Naive thymus-derived CD4-positive, alpha-beta T cell (primary cell): ENCODE results near the gene ZNF211. TPM values are rescaled to one million over a fixed set of nuclear protein-coding genes. Genes with fewer than 3 reads are reported as not detected.
A peak's percentile ranks its signal among the peaks of the same experiment; 100 is the strongest.

ENCODE experiments used
- ATAC-seq: fragments of 150-1000 bp; cut with Tn5 transposase; 2 replicates; pipeline ENCODE4 v1.10.0; 2021; ENCODE audit warnings: mild to moderate bottlenecking, moderate library complexity
- CTCF ChIA-PET: fragments of 350-600 bp; sonication (Branson Sonifier 250); formaldehyde crosslinking; loops from one replicate; lab custom pipeline; 2021; ENCODE audit warnings: antibody characterized with exemption; lab: Charles Lee
- POLR2A ChIA-PET: fragments of 350-600 bp; sonication (Branson Sonifier 250); formaldehyde crosslinking; loops from one replicate; lab custom pipeline; 2021; ENCODE audit warnings: antibody characterized with exemption, inconsistent platforms; lab: Charles Lee
- DNase-seq, 9 donors: peaks; one replicate each; pipeline versions ENCODE4 v3.0.0 to v3.0.0-alpha.2; 2020 to 2022; ENCODE audit warnings: mixed read lengths in 1 of 9
- H3K27ac ChIP-seq: one replicate; pipeline ENCODE4 v1.7.0; 2013; ENCODE audit warnings: mild to moderate bottlenecking, low read depth, low read length, moderate library complexity
- H3K27me3 ChIP-seq, 2 donors: one replicate each; pipeline ENCODE4 v1.7.0; 2013; ENCODE audit warnings: low read length in 2 of 2, mild to moderate bottlenecking in 2 of 2, moderate library complexity in 2 of 2; ENCODE audit not compliant: control insufficient read depth in 2 of 2, insufficient read depth in 2 of 2
- H3K36me3 ChIP-seq, 3 experiments: 1 replicate in 2 of 3; 2 replicates in 1 of 3; pipeline ENCODE4 v1.7.0; 2013; ENCODE audit warnings: low read length in 3 of 3, mild to moderate bottlenecking in 3 of 3, moderate library complexity in 1 of 3; ENCODE audit not compliant: insufficient read depth in 3 of 3, control insufficient read depth in 2 of 3
- H3K4me1 ChIP-seq, 2 donors: one replicate each; pipeline ENCODE4 v1.7.0; 2013; ENCODE audit warnings: low read length in 2 of 2, mild to moderate bottlenecking in 2 of 2, moderate library complexity in 1 of 2; ENCODE audit not compliant: control insufficient read depth in 2 of 2, insufficient read depth in 2 of 2
- H3K4me3 ChIP-seq: 2 replicates; pipeline ENCODE4 v1.7.0; 2013; ENCODE audit warnings: mild to moderate bottlenecking, low read length
- H3K9me3 ChIP-seq, 3 experiments: 1 replicate in 2 of 3; 2 replicates in 1 of 3; pipeline ENCODE4 v1.7.0; 2013; ENCODE audit warnings: low read length in 3 of 3; ENCODE audit not compliant: control insufficient read depth in 2 of 3
- H3K27ac Mint-ChIP-seq, 9 donors: one replicate each; pipeline ENCODE4 v1.8.0; 2020 to 2022; ENCODE audit warnings: mixed read lengths in 9 of 9, mild to moderate bottlenecking in 8 of 9, moderate library complexity in 5 of 9, inconsistent platforms in 2 of 9
- H3K27me3 Mint-ChIP-seq, 5 donors: one replicate each; pipeline ENCODE4 v1.8.0; 2021 to 2022; ENCODE audit warnings: mixed read lengths in 5 of 5, mild to moderate bottlenecking in 1 of 5
- H3K36me3 Mint-ChIP-seq, 5 donors: one replicate each; pipeline ENCODE4 v1.8.0; 2020 to 2022; ENCODE audit warnings: mixed read lengths in 5 of 5, mild to moderate bottlenecking in 3 of 5, inconsistent platforms in 1 of 5
- H3K4me1 Mint-ChIP-seq, 7 donors: one replicate each; pipeline ENCODE4 v1.8.0; 2020 to 2022; ENCODE audit warnings: mixed read lengths in 7 of 7, mild to moderate bottlenecking in 3 of 7, inconsistent platforms in 1 of 7
- H3K4me3 Mint-ChIP-seq, 10 donors: one replicate each; pipeline ENCODE4 v1.8.0; 2020 to 2022; ENCODE audit warnings: mild to moderate bottlenecking in 10 of 10, mixed read lengths in 10 of 10, moderate library complexity in 6 of 10, inconsistent platforms in 2 of 10
- H3K9me3 Mint-ChIP-seq, 11 donors: one replicate each; pipeline ENCODE4 v1.8.0; 2020 to 2022; ENCODE audit warnings: mixed read lengths in 11 of 11, mild to moderate bottlenecking in 4 of 11, inconsistent platforms in 1 of 11, moderate library complexity in 1 of 11
- intact Hi-C, 2 donors: fragments of 100-400 bp; cut with micrococcal nuclease; formaldehyde crosslinking; loops; one replicate each; pipeline ENCODE4 v1.15.1; 2023
- polyA plus RNA-seq, 2 donors: library from polyadenylated mRNA; unstranded; fragments of 300-500 nt; fragmentation: Illumina TruSeq; gene quantifications; one replicate each; pipeline ENCODE4 v1.2.3, GENCODE V29; 2021
- total RNA-seq, 6 experiments: library from RNA in 5 of 6; stranded (reverse) in 5 of 6; gene quantifications; 1 replicate in 5 of 6; 2 replicates in 1 of 6; pipeline ENCODE4 v1.2.3 and lab custom pipeline; 2021 to 2026

Gene ZNF211
- total and polyA plus RNA-seq, 7 experiments from 2014 or later = 15.1 to 56.7 (median 29.2) TPM

DNA sequence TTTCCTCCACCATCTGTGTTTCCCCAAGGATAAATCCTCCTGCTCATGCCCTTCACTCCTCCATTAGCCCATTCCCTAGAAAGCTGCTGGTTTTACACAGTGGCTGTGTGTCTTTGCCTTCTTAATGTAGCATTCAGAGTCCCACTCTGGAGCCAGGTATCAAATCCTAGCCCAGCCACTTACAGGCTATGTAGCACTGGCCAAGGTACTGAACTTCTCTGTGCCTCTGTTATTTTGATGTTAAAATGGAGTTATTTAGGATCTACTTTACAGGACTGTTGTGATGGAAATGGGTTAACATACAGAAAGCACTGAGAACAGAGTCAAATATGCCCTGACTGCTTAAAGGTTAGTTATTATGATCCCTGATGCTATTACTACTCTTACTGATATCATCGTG lies 34.3 kb downstream of the ZNF211 start:
- Histone ChIP-seq H3K27me3 (peaks cover 0 to 13% of the 10 kb centered on the region in 2 donors), H3K4me1 (peaks cover 0 to 3% of the 10 kb centered on the region in 2 donors), H3K4me3 (no peak overlapping the region), H3K36me3 (no peaks in the 10 kb centered on the region), H3K9me3 (no peaks in the 10 kb centered on the region), H3K27ac (no peak overlapping the region)
- POLR2A ChIA-PET = no interaction called here
- no peak overlapping the region for H3K4me3 Mint-ChIP-seq
- DNase-seq = no peak
- no peak for ATAC-seq
- peaks cover 12 to 62% (median 41%) of the 10 kb centered on the region in 5 donors for H3K27me3 Mint-ChIP-seq
- CTCF ChIA-PET = no interaction called here
- H3K4me1 Mint-ChIP-seq = peaks cover 0 to 7% (median 4%) of the 10 kb centered on the region in 7 donors
- peaks cover 0 to 54% (median 15%) of the 10 kb centered on the region in 11 donors for H3K9me3 Mint-ChIP-seq
- H3K36me3 Mint-ChIP-seq = peaks cover 0 to 7% (median 3%) of the 10 kb centered on the region in 5 donors
- H3K27ac Mint-ChIP-seq = no peak overlapping the region
- intact Hi-C loops = no loop called here

DNA sequence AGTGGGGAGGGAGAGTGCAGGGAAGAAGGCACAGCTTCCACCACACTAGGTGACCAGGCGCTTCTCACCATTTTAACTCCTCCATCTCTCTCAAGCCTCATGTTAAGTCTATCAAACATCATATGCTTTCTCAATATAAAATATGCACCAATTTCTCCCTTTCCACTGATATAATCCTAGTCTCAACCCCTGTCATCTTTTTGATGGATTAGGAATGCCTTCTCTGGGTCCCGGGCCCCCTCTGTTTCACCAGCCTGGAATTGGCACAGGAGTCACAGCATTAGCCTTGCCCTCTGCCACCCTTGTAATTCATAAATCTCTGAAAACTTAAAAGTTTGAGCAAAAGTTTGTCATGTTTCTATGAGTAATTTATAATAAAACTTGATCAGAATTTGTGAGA lies 35.7 kb downstream of the ZNF211 start, which contains the start of gene ZSCAN4:
ZSCAN4 (plus strand) TSS at position 301 of the 400 bp plus-strand sequence. CDS start 7,211 bp downstream, outside the sequence.
- ChIA-PET POLR2A (no interaction called here), CTCF (no interaction called here)
- H3K4me1 Mint-ChIP-seq = peaks cover 0 to 7% (median 4%) of the 10 kb centered on the region in 7 donors
- Histone ChIP-seq H3K36me3 (no peaks in the 10 kb centered on the region), H3K27ac (no peak within 1 kb of the TSS), H3K9me3 (no peaks in the 10 kb centered on the region), H3K4me1 (peaks cover 0 to 3% of the 10 kb centered on the region in 2 donors), H3K4me3 (no peak within 1 kb of the TSS), H3K27me3 (peaks cover 0 to 8% of the 10 kb centered on the region in 2 donors)
- H3K27me3 Mint-ChIP-seq = peaks cover 12 to 59% (median 41%) of the 10 kb centered on the region in 5 donors
- H3K9me3 Mint-ChIP-seq = peaks cover 0 to 57% (median 15%) of the 10 kb centered on the region in 11 donors
- H3K36me3 Mint-ChIP-seq = peaks cover 0 to 7% (median 3%) of the 10 kb centered on the region in 5 donors
- no peak within 1 kb of the TSS for H3K4me3 Mint-ChIP-seq
- DNase-seq (no peak), ATAC-seq (no peak)
- no peak within 1 kb of the TSS for H3K27ac Mint-ChIP-seq
- intact Hi-C loops = no loop called here

DNA sequence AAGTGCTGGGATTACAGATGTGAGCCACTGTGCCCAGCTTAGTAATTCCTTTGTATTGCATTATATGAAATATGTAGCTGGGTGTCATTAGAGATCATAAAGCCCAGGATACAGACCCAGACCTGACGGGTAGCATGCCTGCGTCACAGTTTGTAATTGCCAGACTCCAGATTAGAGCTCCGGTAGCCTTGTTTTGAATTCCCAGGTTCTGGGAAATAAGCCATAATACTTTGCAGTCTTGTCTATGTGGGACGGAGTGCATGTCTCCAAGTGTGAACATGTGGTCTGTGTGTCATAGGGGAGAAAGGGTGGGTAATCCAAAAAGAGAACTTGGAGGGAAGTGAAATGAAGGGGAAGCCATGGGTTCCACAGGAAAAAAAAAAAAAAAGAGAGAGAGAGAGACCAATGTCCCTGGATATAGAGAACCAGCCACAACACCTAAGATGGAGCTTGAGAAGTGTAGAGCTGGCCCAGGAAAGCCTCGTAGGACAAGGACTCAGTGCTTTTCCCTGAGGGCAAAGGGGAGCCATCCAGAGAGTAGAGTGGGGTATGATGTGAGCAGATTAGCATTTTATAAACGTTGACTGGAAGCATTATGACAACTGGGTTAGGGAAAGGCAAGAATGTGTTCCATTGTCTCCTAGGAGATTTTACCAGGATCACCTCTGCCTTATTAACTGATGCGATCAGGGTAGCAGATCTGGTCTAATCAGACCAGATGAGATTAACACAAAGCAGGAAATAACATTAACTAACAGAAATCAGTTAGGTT lies 38.3 kb downstream of the ZNF211 start:
- no peak for ATAC-seq
- H3K4me1 ChIP-seq = no peaks in the 10 kb centered on the region
- H3K9me3 Mint-ChIP-seq = peaks cover 5 to 74% (median 23%) of the 10 kb centered on the region in 11 donors

DNA sequence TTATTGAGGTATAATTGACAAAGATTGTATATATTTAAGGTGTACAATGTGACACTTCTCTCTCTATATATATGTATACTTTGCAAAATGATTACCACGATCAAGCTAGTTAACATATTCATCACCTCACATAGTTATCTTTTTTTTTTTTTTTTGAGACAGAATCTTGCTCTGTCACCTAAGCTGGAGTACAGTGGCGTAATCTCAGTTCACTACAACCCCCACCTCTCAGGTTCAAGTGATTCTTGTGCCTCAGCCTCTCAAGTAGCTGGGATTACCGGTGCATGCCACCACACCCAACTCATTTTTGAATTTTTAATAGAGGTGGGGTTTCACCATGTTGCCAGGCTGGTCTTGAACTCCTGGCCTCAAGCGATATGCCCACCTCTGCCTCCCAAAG lies 39.5 kb downstream of the ZNF211 start:
- intact Hi-C loops = no loop called here
- Histone ChIP-seq H3K36me3 (no peaks in the 10 kb centered on the region), H3K9me3 (no peaks in the 10 kb centered on the region), H3K27ac (no peak overlapping the region), H3K27me3 (no peaks in the 10 kb centered on the region), H3K4me3 (no peak overlapping the region), H3K4me1 (no peaks in the 10 kb centered on the region)
- Mint-ChIP-seq H3K9me3 (peaks cover 7 to 78% (median 27%) of the 10 kb centered on the region in 11 donors), H3K4me1 (no peaks in the 10 kb centered on the region), H3K27me3 (peaks cover 0 to 43% (median 31%) of the 10 kb centered on the region in 5 donors), H3K36me3 (peaks cover 0 to 14% (median 7%) of the 10 kb centered on the region in 5 donors), H3K4me3 (no peak overlapping the region), H3K27ac (peak overlapping the region in 1 of 9 donors; percentile 43)
- ATAC-seq (no peak), DNase-seq (no peak)
- CTCF ChIA-PET = no interaction called here
- POLR2A ChIA-PET = no interaction called here

More for the DNA sequence above, 38.3 kb downstream of the ZNF211 start:
- H3K36me3 ChIP-seq = no peaks in the 10 kb centered on the region
- Mint-ChIP-seq H3K4me3 (peak overlapping the region in 1 of 10 donors; percentile 58), H3K36me3 (peaks cover 0 to 9% (median 6%) of the 10 kb centered on the region in 5 donors), H3K27me3 (peaks cover 0 to 39% (median 31%) of the 10 kb centered on the region in 5 donors), H3K4me1 (no peaks in the 10 kb centered on the region), H3K27ac (no peak overlapping the region)
- no peaks in the 10 kb centered on the region for H3K9me3 ChIP-seq
- ChIA-PET CTCF (no interaction called here), POLR2A (interaction anchor here (0.5 kb wide), 1 partner anchor 790 kb away, joined by 7 read pairs; no protein-coding TSS in a partner anchor)
- intact Hi-C loops = no loop called here
- DNase-seq = no peak
- no peak overlapping the region for H3K27ac ChIP-seq
- no peaks in the 10 kb centered on the region for H3K27me3 ChIP-seq
- H3K4me3 ChIP-seq = no peak overlapping the region

DNA sequence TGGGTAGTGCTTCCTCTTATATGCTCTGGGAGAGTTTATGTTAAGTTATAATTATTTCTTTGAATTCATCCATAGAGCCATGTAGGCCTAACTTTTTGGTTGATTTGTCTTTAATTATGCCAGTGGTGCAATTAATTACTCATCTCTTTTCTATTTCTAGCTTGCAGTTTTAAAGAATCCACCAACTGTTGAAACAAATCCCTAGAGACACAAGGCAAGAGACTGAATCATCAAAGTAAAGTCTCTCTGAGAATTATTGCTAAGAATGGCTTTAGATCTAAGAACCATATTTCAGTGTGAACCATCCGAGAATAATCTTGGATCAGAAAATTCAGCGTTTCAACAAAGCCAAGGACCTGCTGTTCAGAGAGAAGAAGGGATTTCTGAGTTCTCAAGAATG lies 42.9 kb downstream of the ZNF211 start:
- ATAC-seq (no peak), DNase-seq (no peak)
- CTCF ChIA-PET = no interaction called here
- Histone ChIP-seq H3K27ac (no peak overlapping the region), H3K4me1 (no peaks in the 10 kb centered on the region), H3K4me3 (no peak overlapping the region), H3K9me3 (peaks cover 0 to 5% (median 0%) of the 10 kb centered on the region in 3 experiments), H3K27me3 (no peaks in the 10 kb centered on the region), H3K36me3 (no peaks in the 10 kb centered on the region)
- Mint-ChIP-seq H3K36me3 (peaks cover 0 to 20% (median 4%) of the 10 kb centered on the region in 5 donors), H3K4me1 (no peaks in the 10 kb centered on the region), H3K9me3 (peaks cover 6 to 77% (median 34%) of the 10 kb centered on the region in 11 donors), H3K27me3 (peaks cover 0 to 36% (median 25%) of the 10 kb centered on the region in 5 donors), H3K4me3 (no peak overlapping the region), H3K27ac (no peak overlapping the region)
- POLR2A ChIA-PET = no interaction called here
- intact Hi-C loops = no loop called here

DNA sequence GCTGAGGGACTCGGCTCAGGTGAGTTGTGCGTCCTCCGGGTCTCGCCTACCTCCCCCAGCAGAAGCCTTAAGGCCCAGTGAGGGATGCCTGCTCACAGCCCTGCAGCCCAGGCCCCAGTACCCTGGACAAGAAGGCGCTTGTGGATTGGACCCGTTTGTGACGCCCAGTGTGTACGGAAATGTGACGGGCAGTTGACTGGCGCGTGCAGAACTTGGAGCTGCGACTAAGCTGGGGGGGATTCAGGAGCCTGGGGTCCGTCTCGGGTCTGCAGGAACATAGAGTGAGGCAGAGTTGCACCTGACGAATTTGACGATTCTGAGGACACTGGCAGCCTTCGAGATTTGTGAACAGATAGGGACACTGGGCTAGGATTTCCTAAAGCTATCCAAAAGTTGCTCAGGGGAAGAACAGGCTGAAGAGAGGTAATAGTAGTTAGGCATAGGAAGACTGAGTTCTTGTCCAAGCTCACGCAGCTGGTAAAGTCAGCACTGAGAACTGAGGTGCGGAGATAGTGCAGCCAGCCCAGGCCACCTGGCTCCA lies 49.3 kb downstream of the ZNF211 start:
- Histone ChIP-seq H3K4me3 (peak overlapping the region; percentile 93), H3K36me3 (peaks cover 23 to 51% (median 31%) of the 10 kb centered on the region in 3 experiments), H3K9me3 (peaks cover 21 to 52% (median 45%) of the 10 kb centered on the region in 3 experiments), H3K27me3 (no peaks in the 10 kb centered on the region), H3K4me1 (peaks cover 9 to 13% of the 10 kb centered on the region in 2 donors), H3K27ac (peak overlapping the region; percentile 80)
- H3K4me3 Mint-ChIP-seq = peak overlapping the region; percentile 89 to 99 (median 97)
- ATAC-seq (no peak), DNase-seq (no peak)
- H3K27me3 Mint-ChIP-seq = peaks cover 2 to 8% (median 7%) of the 10 kb centered on the region in 5 donors
- CTCF ChIA-PET = interaction anchor here (0.5 kb wide), 1 partner anchor 93 kb away, joined by 3 read pairs; no protein-coding TSS in a partner anchor
- intact Hi-C loops = loop anchor here (2.0 to 5.0 kb wide), 6 partner anchors 45 to 1145 kb away; partner anchors contain the start of genes ZFP28 (in 1 of the 2), ZNF132 (in 1 of the 2), ZNF419 (in 1 of the 2) and ZNF586 (in 1 of the 2)
- H3K27ac Mint-ChIP-seq = peak overlapping the region; percentile 90 to 98 (median 96)
- peaks cover 53 to 67% (median 59%) of the 10 kb centered on the region in 5 donors for H3K36me3 Mint-ChIP-seq
- peaks cover 25 to 46% (median 39%) of the 10 kb centered on the region in 7 donors for H3K4me1 Mint-ChIP-seq
- H3K9me3 Mint-ChIP-seq = peaks cover 37 to 91% (median 69%) of the 10 kb centered on the region in 11 donors
- POLR2A ChIA-PET = interaction anchor here (0.8 to 2.4 kb wide), 15 partner anchors 18 to 862 kb away, joined by 3 to 12 read pairs (median 3); partner anchors contain the start of genes TRIM28, ZIK1, ZNF329 and ZNF416
